Astrocyte of the cerebellum (primary cell): ENCODE data around the gene STARD13.

ENCODE experiments used
- DNase-seq: peaks from one replicate; pipeline ENCODE4 v3.0.0-alpha.2; 2011; ENCODE audit warnings: low read depth
- H3K4me3 ChIP-seq: 2 replicates; pipeline ENCODE4 v1.5.1; 2011; ENCODE audit warnings: mild to moderate bottlenecking, low read depth, low read length, moderate library complexity
- in situ Hi-C: cut with HindIII; loops from 2 replicates; pipeline ENCODE4 v1.10.0; 2017; ENCODE audit warnings: low sequenced_read_pairs
- TF ChIP-seq, protein P1 (sequence below): IDR thresholded peaks from 2 replicates; pipeline ENCODE4 v1.5.1; 2012; ENCODE audit warnings: low read length, low read depth, moderate library complexity, mild to moderate bottlenecking; ENCODE audit errors: missing control alignments

Gene STARD13

GRCh38 chr13:33096886-33097605, 188.5 kb downstream of the STARD13 start:
- DNase-seq: no peak
- TF ChIP-seq, protein P1, sequence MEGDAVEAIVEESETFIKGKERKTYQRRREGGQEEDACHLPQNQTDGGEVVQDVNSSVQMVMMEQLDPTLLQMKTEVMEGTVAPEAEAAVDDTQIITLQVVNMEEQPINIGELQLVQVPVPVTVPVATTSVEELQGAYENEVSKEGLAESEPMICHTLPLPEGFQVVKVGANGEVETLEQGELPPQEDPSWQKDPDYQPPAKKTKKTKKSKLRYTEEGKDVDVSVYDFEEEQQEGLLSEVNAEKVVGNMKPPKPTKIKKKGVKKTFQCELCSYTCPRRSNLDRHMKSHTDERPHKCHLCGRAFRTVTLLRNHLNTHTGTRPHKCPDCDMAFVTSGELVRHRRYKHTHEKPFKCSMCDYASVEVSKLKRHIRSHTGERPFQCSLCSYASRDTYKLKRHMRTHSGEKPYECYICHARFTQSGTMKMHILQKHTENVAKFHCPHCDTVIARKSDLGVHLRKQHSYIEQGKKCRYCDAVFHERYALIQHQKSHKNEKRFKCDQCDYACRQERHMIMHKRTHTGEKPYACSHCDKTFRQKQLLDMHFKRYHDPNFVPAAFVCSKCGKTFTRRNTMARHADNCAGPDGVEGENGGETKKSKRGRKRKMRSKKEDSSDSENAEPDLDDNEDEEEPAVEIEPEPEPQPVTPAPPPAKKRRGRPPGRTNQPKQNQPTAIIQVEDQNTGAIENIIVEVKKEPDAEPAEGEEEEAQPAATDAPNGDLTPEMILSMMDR: no peak
- H3K4me3 ChIP-seq: no peak overlapping the region
- in situ Hi-C loops: no loop called here

DNA sequence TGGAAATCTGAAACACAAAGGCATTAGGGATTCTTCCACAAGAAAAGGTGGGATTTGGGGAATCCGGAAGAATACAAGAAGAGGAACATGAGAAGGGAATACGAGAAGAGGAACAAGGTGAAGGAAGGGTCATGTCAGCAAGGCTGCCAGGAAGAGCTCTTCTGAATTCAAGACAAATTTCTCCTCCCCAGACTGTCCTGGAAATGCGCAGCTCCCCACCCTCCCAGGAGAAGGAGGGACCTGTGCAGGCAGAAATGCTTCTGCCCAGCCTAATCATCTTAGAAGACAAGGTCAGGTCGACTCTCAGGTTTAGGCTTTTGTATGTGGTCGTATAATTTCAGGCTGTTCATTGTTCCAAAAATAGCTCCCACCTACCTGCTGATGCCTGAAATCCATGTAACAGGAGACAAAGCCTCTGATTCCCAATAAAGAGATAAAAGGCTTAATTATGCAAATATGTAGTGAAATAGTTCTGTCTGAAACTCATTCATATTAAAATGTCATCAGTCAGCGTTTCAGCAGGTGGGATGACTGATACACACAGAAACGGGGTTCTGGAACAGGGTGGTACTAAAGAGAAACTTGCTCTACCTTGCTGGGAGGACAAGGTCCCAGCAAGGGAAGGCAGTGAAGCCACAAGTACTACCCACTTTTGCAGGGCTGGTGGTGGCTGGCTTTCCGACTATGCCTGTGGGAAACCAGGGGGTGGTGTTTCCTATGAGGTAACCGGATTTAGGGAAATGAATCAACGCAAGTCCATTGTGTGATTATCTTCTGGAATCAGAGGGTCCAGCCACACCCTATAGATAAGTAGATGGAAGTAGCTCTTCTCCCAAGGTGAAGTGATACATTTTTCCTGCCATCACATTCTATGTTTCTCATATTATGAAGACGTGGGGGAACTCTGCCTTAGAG, 193.2 kb downstream of the STARD13 start:
- no peak for DNase-seq
- TF ChIP-seq, protein P1: no peak
- H3K4me3 ChIP-seq: no peak overlapping the region
- in situ Hi-C loops: no loop called here

DNA sequence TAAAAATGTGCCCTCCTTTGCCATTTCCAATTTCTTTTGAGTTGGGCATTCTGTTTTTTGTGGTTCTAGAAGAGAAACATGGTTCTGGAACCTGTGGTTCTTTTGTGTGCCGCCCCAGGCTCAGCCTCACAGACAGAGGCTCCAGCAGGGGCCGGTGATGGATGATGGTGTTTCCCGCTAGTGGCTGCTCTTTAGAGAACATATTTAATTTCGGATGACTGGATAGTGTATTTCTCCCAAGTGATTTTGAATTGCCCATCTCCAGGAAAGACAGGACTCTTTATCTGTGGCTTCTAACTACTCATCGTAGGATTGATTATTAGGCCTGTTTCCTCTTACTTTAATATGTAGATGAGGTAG, 194.2 kb downstream of the STARD13 start:
- in situ Hi-C loops: no loop called here
- DNase-seq: no peak
- H3K4me3 ChIP-seq: no peak overlapping the region
- TF ChIP-seq, protein P1: no peak

DNA sequence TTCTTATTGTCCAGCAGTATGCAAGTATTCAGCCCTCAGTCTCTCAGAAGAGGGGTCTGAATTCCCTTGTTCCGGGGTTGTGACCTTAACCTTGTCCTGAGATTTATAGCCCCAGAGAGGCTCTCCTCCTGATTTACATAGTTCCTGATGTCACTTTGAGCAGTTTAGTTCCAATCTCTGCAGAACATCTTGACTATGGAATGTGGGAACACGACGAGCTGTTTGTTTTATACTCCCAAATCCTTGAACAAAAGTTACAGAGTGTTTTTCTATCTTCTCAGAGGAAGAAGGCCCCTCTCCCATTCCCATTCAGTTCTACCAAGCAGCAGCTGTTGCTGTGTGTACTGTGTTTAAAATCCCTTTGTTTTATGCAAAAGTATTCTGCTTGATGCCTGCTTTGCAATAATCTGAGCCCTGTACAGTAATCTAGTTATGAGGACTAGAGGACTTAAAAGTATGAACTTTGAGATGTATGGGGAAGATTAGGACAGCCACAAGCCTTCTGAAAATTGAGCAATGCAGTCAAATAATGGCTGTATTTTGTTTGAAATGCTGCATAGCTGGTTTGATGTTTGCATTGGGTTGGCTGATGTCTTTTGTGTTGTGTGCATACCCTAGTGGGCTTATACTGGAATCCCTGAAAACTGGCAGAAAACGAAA, 194.7 kb downstream of the STARD13 start:
- in situ Hi-C loops: no loop called here
- H3K4me3 ChIP-seq: no peak overlapping the region
- DNase-seq: no peak
- TF ChIP-seq, protein P1: no peak

DNA sequence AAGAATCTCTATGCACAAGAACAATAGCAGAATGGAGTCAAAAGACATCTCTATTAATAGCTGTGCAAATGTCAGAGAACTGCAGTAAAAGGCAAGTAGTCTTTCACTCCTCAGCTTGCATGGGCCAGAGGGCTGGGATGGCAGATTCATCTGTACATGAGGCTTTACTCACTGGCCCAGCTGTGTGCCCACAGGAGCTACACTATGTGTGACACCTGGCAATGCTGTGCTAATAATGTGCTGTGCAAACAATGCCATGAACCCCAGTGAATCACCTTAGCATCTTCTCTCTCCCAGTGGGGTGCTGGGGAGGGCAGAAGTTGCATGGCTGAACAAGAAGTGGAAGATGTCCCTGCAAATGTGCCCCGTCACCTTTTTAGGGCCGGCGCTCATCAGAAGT, 196.2 kb downstream of the STARD13 start:
- no peak overlapping the region for H3K4me3 ChIP-seq
- no peak for DNase-seq
- in situ Hi-C loops: no loop called here
- TF ChIP-seq, protein P1: no peak

DNA sequence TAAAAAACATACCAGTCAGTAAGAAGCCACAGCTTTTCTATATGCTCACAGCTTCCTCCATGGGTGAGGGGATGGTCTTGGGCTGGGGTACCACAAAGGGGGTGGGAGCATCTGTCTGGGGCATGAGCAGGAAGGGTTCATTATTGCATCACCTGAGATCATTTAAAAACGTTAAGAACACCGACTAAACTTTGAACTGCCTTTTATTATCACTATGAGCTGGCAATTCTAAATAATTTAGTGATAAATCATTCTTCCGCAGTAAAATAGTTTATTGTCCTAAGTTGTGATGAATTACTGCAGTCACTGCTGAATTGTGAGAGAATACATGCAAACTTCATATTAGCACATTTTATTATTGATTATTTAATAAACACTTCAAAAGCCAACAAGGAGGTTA, 197.8 kb downstream of the STARD13 start:
- H3K4me3 ChIP-seq: no peak overlapping the region
- in situ Hi-C loops: no loop called here
- DNase-seq: no peak
- TF ChIP-seq, protein P1: no peak
